Activated CD4-positive, alpha-beta memory T cell treated with anti-CD3 and anti-CD28 coated beads for 36 hours (primary cell): ENCODE data around the gene GNAO1. TPM values are rescaled to one million over a fixed set of nuclear protein-coding genes. Genes with fewer than 3 reads are reported as not detected.

Experiments
- CTCF ChIA-PET: fragments of 350-600 bp; sonication (Branson Sonifier 250); formaldehyde crosslinking; loops from one replicate; lab custom pipeline; 2021; ENCODE audit warnings: antibody characterized with exemption, inconsistent platforms; lab: Charles Lee
- POLR2A ChIA-PET: fragments of 350-600 bp; sonication (Branson Sonifier 250); formaldehyde crosslinking; loops from one replicate; lab custom pipeline; 2021; ENCODE audit warnings: antibody characterized with exemption; lab: Charles Lee
- DNase-seq: peaks from one replicate; pipeline ENCODE4 v3.0.0-alpha.2; 2020
- H3K27ac Mint-ChIP-seq: one replicate; pipeline ENCODE4 v1.8.0; 2021; ENCODE audit warnings: mixed read lengths
- H3K27me3 Mint-ChIP-seq: one replicate; pipeline ENCODE4 v1.8.0; 2021; ENCODE audit warnings: mixed read lengths
- H3K36me3 Mint-ChIP-seq: one replicate; pipeline ENCODE4 v1.8.0; 2021; ENCODE audit warnings: mixed read lengths
- H3K4me1 Mint-ChIP-seq: one replicate; pipeline ENCODE4 v1.8.0; 2021; ENCODE audit warnings: low read depth, mixed read lengths
- H3K4me3 Mint-ChIP-seq: one replicate; pipeline ENCODE4 v1.8.0; 2021; ENCODE audit warnings: mild to moderate bottlenecking, mixed read lengths
- H3K9me3 Mint-ChIP-seq: one replicate; pipeline ENCODE4 v1.8.0; 2021; ENCODE audit warnings: mixed read lengths
- intact Hi-C: fragments of 100-400 bp; cut with micrococcal nuclease; formaldehyde crosslinking; loops from one replicate; pipeline ENCODE4 v1.15.1; 2023
- total RNA-seq, 2 experiments: library from RNA; stranded (reverse); gene quantifications; one replicate each; pipeline ENCODE4 v1.2.3, GENCODE V29; 2021

GNAO1 gene
- total RNA-seq, 2 experiments from 2014 or later, result 1.3 to 1.4 TPM

GRCh38 chr16:56360117-56361008 lies 169.1 kb downstream of the GNAO1 start:
- H3K4me1 Mint-ChIP-seq, result peaks cover 23% of the 10 kb centered on the region
- H3K9me3 Mint-ChIP-seq, result no peaks in the 10 kb centered on the region
- ChIA-PET CTCF (interaction anchor here (1.0 kb wide), 1 partner anchor 9 kb away, joined by 4 read pairs; no protein-coding TSS in a partner anchor), POLR2A (no interaction called here)
- H3K27ac Mint-ChIP-seq, result no peak overlapping the region
- H3K27me3 Mint-ChIP-seq, result no peaks in the 10 kb centered on the region
- intact Hi-C loops, result no loop called here
- H3K36me3 Mint-ChIP-seq, result peaks cover 6% of the 10 kb centered on the region
- H3K4me3 Mint-ChIP-seq, result no peak overlapping the region
- peak; percentile 6 for DNase-seq

- no peaks in the 10 kb centered on the region for H3K9me3 Mint-ChIP-seq
- H3K27me3 Mint-ChIP-seq, result no peaks in the 10 kb centered on the region
- peaks cover 10% of the 10 kb centered on the region for H3K4me1 Mint-ChIP-seq
- peaks cover 8% of the 10 kb centered on the region for H3K36me3 Mint-ChIP-seq
- DNase-seq, result no peak
- intact Hi-C loops, result no loop called here
- ChIA-PET POLR2A (no interaction called here), CTCF (no interaction called here)
- no peak overlapping the region for H3K4me3 Mint-ChIP-seq
- no peak overlapping the region for H3K27ac Mint-ChIP-seq
Observed at GRCh38 chr16:56362057-56362655, 170.9 kb downstream of the GNAO1 start.

GRCh38 chr16:56362706-56363105 lies 171.4 kb downstream of the GNAO1 start:
- intact Hi-C loops, result no loop called here
- no peaks in the 10 kb centered on the region for H3K27me3 Mint-ChIP-seq
- CTCF ChIA-PET, result no interaction called here
- no peak overlapping the region for H3K4me3 Mint-ChIP-seq
- POLR2A ChIA-PET, result interaction anchor here (0.5 kb wide), 1 partner anchor 50 kb away, joined by 3 read pairs; no protein-coding TSS in a partner anchor
- H3K4me1 Mint-ChIP-seq, result peaks cover 6% of the 10 kb centered on the region
- DNase-seq, result no peak
- no peak overlapping the region for H3K27ac Mint-ChIP-seq
- H3K36me3 Mint-ChIP-seq, result peaks cover 8% of the 10 kb centered on the region
- no peaks in the 10 kb centered on the region for H3K9me3 Mint-ChIP-seq

GRCh38 chr16:56363181-56363716 lies 172.0 kb downstream of the GNAO1 start:
- intact Hi-C loops, result no loop called here
- Mint-ChIP-seq H3K36me3 (peaks cover 8% of the 10 kb centered on the region), H3K9me3 (no peaks in the 10 kb centered on the region), H3K4me3 (no peak overlapping the region), H3K27me3 (no peaks in the 10 kb centered on the region), H3K27ac (no peak overlapping the region), H3K4me1 (peaks cover 6% of the 10 kb centered on the region)
- DNase-seq, result no peak
- POLR2A ChIA-PET, result interaction anchor here (0.5 kb wide), 1 partner anchor 50 kb away, joined by 3 read pairs; no protein-coding TSS in a partner anchor
- CTCF ChIA-PET, result no interaction called here

GRCh38 chr16:56363781-56364565 lies 172.7 kb downstream of the GNAO1 start:
- no peak overlapping the region for H3K27ac Mint-ChIP-seq
- no peak overlapping the region for H3K4me3 Mint-ChIP-seq
- POLR2A ChIA-PET, result no interaction called here
- intact Hi-C loops, result no loop called here
- no peaks in the 10 kb centered on the region for H3K9me3 Mint-ChIP-seq
- CTCF ChIA-PET, result no interaction called here
- H3K4me1 Mint-ChIP-seq, result peaks cover 6% of the 10 kb centered on the region
- DNase-seq, result no peak
- no peaks in the 10 kb centered on the region for H3K27me3 Mint-ChIP-seq
- H3K36me3 Mint-ChIP-seq, result peaks cover 8% of the 10 kb centered on the region

GRCh38 chr16:56364865-56365264 lies 173.6 kb downstream of the GNAO1 start:
- intact Hi-C loops, result no loop called here
- ChIA-PET CTCF (interaction anchor here (1.0 kb wide), 1 partner anchor 9 kb away, joined by 3 read pairs; no protein-coding TSS in a partner anchor), POLR2A (no interaction called here)
- Mint-ChIP-seq H3K4me3 (no peak overlapping the region), H3K27ac (no peak overlapping the region), H3K36me3 (peaks cover 8% of the 10 kb centered on the region), H3K27me3 (no peaks in the 10 kb centered on the region), H3K4me1 (peaks cover 2% of the 10 kb centered on the region), H3K9me3 (no peaks in the 10 kb centered on the region)
- DNase-seq, result no peak

GRCh38 chr16:56365552-56365951 lies 174.3 kb downstream of the GNAO1 start:
- Mint-ChIP-seq H3K4me3 (no peak overlapping the region), H3K36me3 (peaks cover 8% of the 10 kb centered on the region), H3K27me3 (no peaks in the 10 kb centered on the region), H3K27ac (no peak overlapping the region), H3K4me1 (no peaks in the 10 kb centered on the region), H3K9me3 (no peaks in the 10 kb centered on the region)
- CTCF ChIA-PET, result interaction anchor here (1.0 kb wide), 1 partner anchor 10 kb away, joined by 3 read pairs; no protein-coding TSS in a partner anchor
- intact Hi-C loops, result no loop called here
- POLR2A ChIA-PET, result no interaction called here
- DNase-seq, result no peak

- intact Hi-C loops, result no loop called here
- no peak overlapping the region for H3K27ac Mint-ChIP-seq
- H3K4me1 Mint-ChIP-seq, result peaks cover 1% of the 10 kb centered on the region
- ChIA-PET POLR2A (no interaction called here), CTCF (no interaction called here)
- no peaks in the 10 kb centered on the region for H3K27me3 Mint-ChIP-seq
- no peaks in the 10 kb centered on the region for H3K9me3 Mint-ChIP-seq
- no peak for DNase-seq
- H3K36me3 Mint-ChIP-seq, result peaks cover 8% of the 10 kb centered on the region
- no peak overlapping the region for H3K4me3 Mint-ChIP-seq
Observed at GRCh38 chr16:56366945-56367344, 175.7 kb downstream of the GNAO1 start.

- Mint-ChIP-seq H3K27ac (no peak overlapping the region), H3K27me3 (no peaks in the 10 kb centered on the region), H3K9me3 (no peaks in the 10 kb centered on the region), H3K4me3 (no peak overlapping the region), H3K36me3 (peaks cover 3% of the 10 kb centered on the region), H3K4me1 (peaks cover 10% of the 10 kb centered on the region)
- DNase-seq, result no peak
- POLR2A ChIA-PET, result no interaction called here
- intact Hi-C loops, result no loop called here
- CTCF ChIA-PET, result no interaction called here
Observed at GRCh38 chr16:56367764-56368163, 176.5 kb downstream of the GNAO1 start.

GRCh38 chr16:56368545-56368944 lies 177.3 kb downstream of the GNAO1 start:
- ChIA-PET CTCF (interaction anchor here (1.7 kb wide), 1 partner anchor 12 kb away, joined by 5 read pairs; no protein-coding TSS in a partner anchor), POLR2A (no interaction called here)
- Mint-ChIP-seq H3K4me3 (no peak overlapping the region), H3K36me3 (peaks cover 3% of the 10 kb centered on the region), H3K4me1 (peaks cover 13% of the 10 kb centered on the region), H3K9me3 (no peaks in the 10 kb centered on the region), H3K27me3 (no peaks in the 10 kb centered on the region), H3K27ac (no peak overlapping the region)
- intact Hi-C loops, result no loop called here
- DNase-seq, result no peak

- POLR2A ChIA-PET, result no interaction called here
- Mint-ChIP-seq H3K9me3 (no peaks in the 10 kb centered on the region), H3K27me3 (no peaks in the 10 kb centered on the region), H3K4me1 (peaks cover 13% of the 10 kb centered on the region), H3K36me3 (peaks cover 5% of the 10 kb centered on the region), H3K27ac (no peak overlapping the region), H3K4me3 (no peak overlapping the region)
- intact Hi-C loops, result no loop called here
- CTCF ChIA-PET, result interaction anchor here (0.9 to 1.7 kb wide), 2 partner anchors 9 to 13 kb away, joined by 4 to 5 read pairs; no protein-coding TSS in a partner anchor
- DNase-seq, result no peak
Observed at GRCh38 chr16:56369202-56369601, 177.9 kb downstream of the GNAO1 start.
